Small intestine (tissue), 7 donors: Measurements from ENCODE around the gene RFC5. TPM values are rescaled to one million over a fixed set of nuclear protein-coding genes. Genes with fewer than 3 reads are reported as not detected.

Source experiments
- DNase-seq, 2 donors: peaks; one replicate each; pipeline versions ENCODE4 v3.0.0 to v3.0.0-alpha.2; 2013
- FAIRE-seq: peaks from 2 replicates; lab custom pipeline; 2012; peaks lifted over from hg19 to GRCh38; lab: Jason Lieb, UNC
- H3K27ac ChIP-seq, 3 donors: one replicate each; pipeline ENCODE4 v1.5.1; 2013; ENCODE audit warnings: low read length in 2 of 3, mild to moderate bottlenecking in 2 of 3, control low read depth in 1 of 3, inconsistent platforms in 1 of 3, low read depth in 1 of 3, moderate library complexity in 1 of 3
- H3K27me3 ChIP-seq, 3 donors: one replicate each; pipeline ENCODE4 v1.6.1; 2013; ENCODE audit warnings: low read length in 3 of 3, inconsistent platforms in 1 of 3; ENCODE audit not compliant: control insufficient read depth in 3 of 3, insufficient read depth in 3 of 3
- H3K36me3 ChIP-seq, 3 donors: one replicate each; pipeline ENCODE4 v1.6.1; 2013; ENCODE audit warnings: low read length in 3 of 3, inconsistent platforms in 1 of 3, low read depth in 1 of 3, mild to moderate bottlenecking in 1 of 3, moderate library complexity in 1 of 3; ENCODE audit not compliant: control insufficient read depth in 3 of 3, insufficient read depth in 2 of 3
- H3K4me1 ChIP-seq, 3 donors: one replicate each; pipeline ENCODE4 v1.6.1; 2013; ENCODE audit warnings: low read length in 2 of 3, inconsistent platforms in 1 of 3, low read depth in 1 of 3, mild to moderate bottlenecking in 1 of 3, moderate library complexity in 1 of 3; ENCODE audit not compliant: control insufficient read depth in 3 of 3, insufficient read depth in 2 of 3
- H3K4me3 ChIP-seq, 3 donors: one replicate each; pipeline ENCODE4 v1.5.1; 2013; ENCODE audit warnings: low read length in 3 of 3, control low read depth in 1 of 3, inconsistent platforms in 1 of 3, low read depth in 1 of 3, mild to moderate bottlenecking in 1 of 3, moderate library complexity in 1 of 3
- H3K9me3 ChIP-seq, 2 donors: one replicate each; pipeline ENCODE4 v1.6.1; 2013; ENCODE audit warnings: low read depth in 1 of 2, low read length in 1 of 2; ENCODE audit not compliant: control insufficient read depth in 2 of 2, insufficient read depth in 1 of 2
- WGBS, 3 donors: extraction: QIAGEN DNeasy Blood & Tissue Kit; methylation state at CpG; one replicate each; pipeline ENCODE4 v1.1.7; 2013; 5-methylcytosine and 5-hydroxymethylcytosine counted together
- polyA plus RNA-seq, 4 donors: library from polyadenylated mRNA; stranded (reverse) in 3 of 4; unstranded in 1 of 4; fragments of 200-250 nt in 3 of 4; fragments of 120-200 nt in 1 of 4; gene quantifications; one replicate each; pipeline versions ENCODE4 v1.2.1 to v1.2.3, GENCODE V29; 2013
- donor health status: healthy with polysubstance abuse.
- donor health status: control.
- donor health status: control.
- donor health status: Bipolar disorder and iron deficiency.
- donor health status: healthy.

The RFC5 gene
- polyA plus RNA-seq, 4 donors = 6.5 to 21.8 (median 11.3) TPM

GRCh38 chr12:118059341-118060191 lies 43.1 kb downstream of the RFC5 start:
- H3K36me3 ChIP-seq = peaks cover 0 to 4% (median 0%) of the 10 kb centered on the region in 3 donors
- no peak for FAIRE-seq
- 26 to 29% (median 26%) methylated on average over 11 of the region's 11 CpGs for WGBS, 3 donors
- H3K27me3 ChIP-seq = no peaks in the 10 kb centered on the region
- peak overlapping the region; percentile 95 to 99 (median 96) for H3K27ac ChIP-seq
- no peaks in the 10 kb centered on the region for H3K9me3 ChIP-seq
- peak overlapping the region; percentile 75 to 89 (median 83) for H3K4me3 ChIP-seq
- peaks cover 1 to 20% (median 19%) of the 10 kb centered on the region in 3 donors for H3K4me1 ChIP-seq
- peak; percentile 10 to 53 for DNase-seq

GRCh38 chr12:118060301-118061010 lies 44.0 kb downstream of the RFC5 start:
- H3K36me3 ChIP-seq = peaks cover 0 to 4% (median 0%) of the 10 kb centered on the region in 3 donors
- no peaks in the 10 kb centered on the region for H3K9me3 ChIP-seq
- peak overlapping the region; percentile 95 to 99 (median 96) for H3K27ac ChIP-seq
- H3K4me1 ChIP-seq = peaks cover 1 to 25% (median 17%) of the 10 kb centered on the region in 3 donors
- H3K4me3 ChIP-seq = peak overlapping the region; percentile 75 to 89 (median 83)
- 1 to 2% (median 2%) methylated on average over 14 to 46 of the region's 46 CpGs for WGBS, 3 donors
- no peaks in the 10 kb centered on the region for H3K27me3 ChIP-seq
- DNase-seq (peak; percentile 59 to 83), FAIRE-seq (no peak)

- FAIRE-seq = no peak
Observed at GRCh38 chr12:118061011-118061872, 44.7 kb downstream of the RFC5 start, which contains the start of gene WSB2. TSS of gene WSB2 (minus strand) at chr12:118061179. CDS start at chr12:118061048, 131 bp downstream.

GRCh38 chr12:118061873-118062843 lies 45.7 kb downstream of the RFC5 start:
- no peaks in the 10 kb centered on the region for H3K27me3 ChIP-seq
- peaks cover 0 to 8% (median 0%) of the 10 kb centered on the region in 3 donors for H3K36me3 ChIP-seq
- peak overlapping the region; percentile 75 to 90 (median 89) for H3K4me3 ChIP-seq
- DNase-seq = peak; percentile 67 to 75
- H3K4me1 ChIP-seq = peaks cover 0 to 25% (median 12%) of the 10 kb centered on the region in 3 donors
- WGBS, 3 donors = 1 to 3% (median 2%) methylated on average over 39 to 44 of the region's 44 CpGs
- FAIRE-seq = no peak
- no peaks in the 10 kb centered on the region for H3K9me3 ChIP-seq
- peak overlapping the region; percentile 95 to 100 (median 96) for H3K27ac ChIP-seq

More at GRCh38 chr12:118061011-118061872, 44.7 kb downstream of the RFC5 start, which contains the start of gene WSB2:
- Histone ChIP-seq H3K36me3 (peaks cover 0 to 4% (median 0%) of the 10 kb centered on the region in 3 donors), H3K4me1 (peaks cover 1 to 25% (median 14%) of the 10 kb centered on the region in 3 donors), H3K4me3 (peak within 1 kb of the TSS; percentile 75 to 90 (median 89)), H3K27me3 (no peaks in the 10 kb centered on the region), H3K9me3 (no peaks in the 10 kb centered on the region), H3K27ac (peak within 1 kb of the TSS; percentile 95 to 100 (median 96))
- 1 to 3% (median 1%) methylated on average over 38 to 76 of the region's 76 CpGs for WGBS, 3 donors
- peak; percentile 47 to 81 for DNase-seq

- Histone ChIP-seq H3K4me3 (no peak overlapping the region), H3K27me3 (no peaks in the 10 kb centered on the region), H3K36me3 (peaks cover 0 to 7% (median 0%) of the 10 kb centered on the region in 3 donors), H3K27ac (peak overlapping the region; percentile 22 to 100 (median 47)), H3K9me3 (no peaks in the 10 kb centered on the region), H3K4me1 (peaks cover 0 to 25% (median 12%) of the 10 kb centered on the region in 3 donors)
- WGBS, 3 donors = 19 to 52% (median 39%) methylated on average over 4 of the region's 4 CpGs
- DNase-seq = peak; percentile 67 to 75
- no peak for FAIRE-seq
Observed at GRCh38 chr12:118063576-118064391, 47.3 kb downstream of the RFC5 start.

- DNase-seq (peak in 1 of 2 donors; percentile 28), FAIRE-seq (no peak)
- no peak overlapping the region for H3K4me3 ChIP-seq
- 17 to 33% (median 31%) methylated on average over 2 of the region's 2 CpGs for WGBS, 3 donors
- H3K27ac ChIP-seq = peak overlapping the region in 2 of 3 donors; percentile 40 to 100
- H3K9me3 ChIP-seq = no peaks in the 10 kb centered on the region
- no peaks in the 10 kb centered on the region for H3K27me3 ChIP-seq
- peaks cover 0 to 7% (median 0%) of the 10 kb centered on the region in 3 donors for H3K36me3 ChIP-seq
- H3K4me1 ChIP-seq = peaks cover 0 to 25% (median 9%) of the 10 kb centered on the region in 3 donors
Observed at GRCh38 chr12:118064608-118065007, 48.1 kb downstream of the RFC5 start.
